Measurements from ENCODE around the gene CDS2. TPM values are rescaled to one million over a fixed set of nuclear protein-coding genes. Genes with fewer than 3 reads are reported as not detected.

Gene CDS2
- total RNA-seq, 4 donors from 2014 or later, result 34.0 to 55.4 (median 40.9) TPM

GRCh38 chr20:5085380-5085779 lies 41.4 kb upstream of the CDS2 start:
- intact Hi-C loops (cut with DNase I), result no loop called here
- Histone ChIP-seq H3K4me1 (no peaks in the 10 kb centered on the region), H3K36me3 (no peaks in the 10 kb centered on the region), H3K27ac (no peak overlapping the region), H3K4me3 (replicated peaks in 1 of 3) (no peak overlapping the region), H3K9me3 (no peaks in the 10 kb centered on the region), H3K27me3 (no peaks in the 10 kb centered on the region)
- peak in 1 of 2 donors; percentile 34 for DNase-seq
- TF ChIP-seq CTCF (IDR thresholded peaks at IDR 0.05) (no peak), POLR2A (IDR thresholded peaks at IDR 0.05) (no peak)
- WGBS, 2 donors, result 53 to 55% methylated on average over 4 of the region's 4 CpGs

GRCh38 chr20:5088688-5089087 lies 38.1 kb upstream of the CDS2 start:
- Histone ChIP-seq H3K4me1 (no peaks in the 10 kb centered on the region), H3K27me3 (no peaks in the 10 kb centered on the region), H3K36me3 (no peaks in the 10 kb centered on the region), H3K4me3 (replicated peaks in 1 of 3) (no peak overlapping the region), H3K27ac (no peak overlapping the region), H3K9me3 (no peaks in the 10 kb centered on the region)
- no peak for DNase-seq
- intact Hi-C loops (cut with DNase I), result no loop called here
- no peak for TF ChIP-seq POLR2A (IDR thresholded peaks at IDR 0.05)
- TF ChIP-seq CTCF (IDR thresholded peaks at IDR 0.05), result no peak
- 62 to 94% methylated on average over 3 of the region's 3 CpGs for WGBS, 2 donors

GRCh38 chr20:5090191-5090590 lies 36.6 kb upstream of the CDS2 start:
- WGBS, 2 donors, result 51 to 74% methylated on average over 4 of the region's 4 CpGs
- H3K9me3 ChIP-seq, result no peaks in the 10 kb centered on the region

GRCh38 chr20:5091902-5092301 lies 34.9 kb upstream of the CDS2 start:
- WGBS, 2 donors, result 75 to 92% methylated on average over 6 of the region's 6 CpGs
- intact Hi-C loops (cut with DNase I), result no loop called here

More at GRCh38 chr20:5090191-5090590, 36.6 kb upstream of the CDS2 start:
- no peak overlapping the region for H3K4me3 ChIP-seq (replicated peaks in 1 of 3)
- no peaks in the 10 kb centered on the region for H3K36me3 ChIP-seq
- H3K27ac ChIP-seq, result peak overlapping the region in 1 of 3 donors; percentile 61
- H3K27me3 ChIP-seq, result no peaks in the 10 kb centered on the region
- TF ChIP-seq POLR2A (IDR thresholded peaks at IDR 0.05) (peak in 1 of 2 donors; percentile 29), CTCF (IDR thresholded peaks at IDR 0.05) (no peak)
- no peaks in the 10 kb centered on the region for H3K4me1 ChIP-seq
- intact Hi-C loops (cut with DNase I), result no loop called here
- DNase-seq, result no peak

More at GRCh38 chr20:5091902-5092301, 34.9 kb upstream of the CDS2 start:
- no peak for DNase-seq
- H3K4me1 ChIP-seq, result no peaks in the 10 kb centered on the region
- TF ChIP-seq POLR2A (IDR thresholded peaks at IDR 0.05), result no peak
- TF ChIP-seq CTCF (IDR thresholded peaks at IDR 0.05), result no peak
- H3K9me3 ChIP-seq, result no peaks in the 10 kb centered on the region
- H3K36me3 ChIP-seq, result no peaks in the 10 kb centered on the region
- H3K27ac ChIP-seq, result no peak overlapping the region
- no peak overlapping the region for H3K4me3 ChIP-seq (replicated peaks in 1 of 3)
- H3K27me3 ChIP-seq, result no peaks in the 10 kb centered on the region
